ENCODE data around the gene TMEM37.

Gene TMEM37

DNA sequence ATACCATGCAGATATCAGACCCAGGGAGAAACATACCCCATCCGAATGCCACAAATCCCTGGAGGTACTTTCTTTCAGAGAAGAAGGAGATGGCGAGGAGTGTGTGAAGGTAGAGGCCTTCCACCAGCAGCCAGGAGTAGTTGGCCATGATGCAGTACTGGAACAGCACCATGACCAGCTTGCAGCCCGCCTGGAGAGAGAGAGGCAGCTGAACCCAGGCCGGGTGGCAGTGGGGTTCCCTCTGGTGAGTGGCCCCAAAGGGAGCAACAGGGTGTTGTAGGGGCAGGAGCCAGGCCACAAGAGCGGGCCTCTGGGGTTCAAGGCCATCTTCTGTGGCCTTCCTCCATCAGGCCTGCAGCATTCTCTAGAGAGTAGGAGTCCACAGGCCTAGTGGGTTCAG lies 30.2 kb downstream of the TMEM37 start:
- FAIRE-seq = no peak

DNA sequence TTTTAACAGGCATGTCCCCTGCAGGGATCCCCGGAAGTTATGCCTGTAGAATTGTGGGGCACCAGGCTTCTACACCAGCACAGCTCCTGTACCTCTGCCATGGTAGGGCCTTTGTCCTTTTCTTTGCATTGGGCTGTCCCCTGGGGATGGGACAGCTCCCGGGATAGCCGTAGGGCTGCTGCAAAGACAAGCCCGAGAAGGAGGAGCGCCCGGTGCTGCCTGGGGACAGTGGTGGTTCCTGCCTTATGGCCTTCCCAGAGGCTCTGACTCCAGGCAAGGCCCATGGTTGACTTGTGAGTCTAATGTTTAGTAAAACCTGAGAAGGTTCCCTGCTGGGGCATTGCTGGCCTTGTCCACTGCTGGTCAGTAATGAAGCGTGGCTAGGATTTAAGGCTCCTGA lies 30.9 kb downstream of the TMEM37 start:
- no peak for FAIRE-seq

DNA sequence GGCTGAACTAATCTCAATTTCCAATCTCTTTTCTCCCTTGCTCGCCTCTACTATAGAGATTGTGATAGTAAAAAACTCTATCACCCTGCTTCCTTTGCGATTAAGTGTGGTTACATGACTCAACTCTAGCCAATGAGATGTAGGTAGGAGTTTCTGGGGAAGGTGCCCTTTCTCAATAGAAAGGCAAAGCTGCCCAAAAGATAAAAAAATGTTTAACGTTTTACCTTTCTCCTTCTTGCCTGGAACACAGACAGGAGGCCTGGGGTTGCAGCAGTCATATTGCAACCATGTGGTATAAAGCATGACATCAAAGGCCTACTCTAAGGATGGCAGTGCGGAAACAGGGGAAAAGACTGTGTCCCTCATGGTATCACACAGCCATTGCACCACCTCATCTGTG lies 31.5 kb downstream of the TMEM37 start:
- FAIRE-seq = no peak

DNA sequence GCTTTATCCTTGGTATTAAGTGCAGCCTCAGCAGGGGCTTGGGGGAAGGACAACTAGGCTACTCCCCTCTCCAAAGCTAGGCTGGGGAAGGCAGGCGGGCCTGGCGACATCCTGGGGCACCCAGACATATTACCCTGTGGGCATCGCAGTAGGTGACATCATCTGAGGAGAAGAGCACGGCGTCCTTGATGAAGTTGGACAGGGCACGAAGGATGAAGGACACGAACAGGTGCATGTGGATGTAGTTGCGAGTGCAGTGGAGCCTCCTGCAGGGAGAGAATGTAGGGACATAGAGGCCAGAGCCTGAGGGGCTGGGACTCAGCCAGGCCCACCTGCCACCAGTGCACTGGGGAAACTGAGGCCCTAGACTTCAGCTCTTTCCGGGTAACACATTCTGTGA lies 32.3 kb downstream of the TMEM37 start:
- FAIRE-seq = no peak

DNA sequence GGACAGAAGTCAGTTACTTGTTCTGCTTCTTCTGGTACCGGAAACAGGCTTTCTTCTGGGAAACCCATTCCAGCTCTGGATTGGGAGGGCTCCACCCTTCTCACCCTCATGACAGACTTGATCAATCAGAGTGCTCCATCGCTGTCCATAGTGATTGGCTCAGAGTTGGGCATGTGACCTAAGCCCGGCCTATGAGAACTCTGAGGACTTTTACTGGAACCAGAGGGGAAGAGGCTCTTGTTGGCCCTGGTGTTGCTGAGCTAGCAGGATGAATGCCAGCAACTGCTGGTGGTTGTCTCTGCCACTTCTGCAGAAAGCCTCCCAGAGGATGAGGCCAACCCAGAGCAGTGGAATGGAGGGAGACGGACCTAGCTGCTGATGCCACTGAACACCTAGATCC lies 33.3 kb downstream of the TMEM37 start:
- FAIRE-seq = no peak

DNA sequence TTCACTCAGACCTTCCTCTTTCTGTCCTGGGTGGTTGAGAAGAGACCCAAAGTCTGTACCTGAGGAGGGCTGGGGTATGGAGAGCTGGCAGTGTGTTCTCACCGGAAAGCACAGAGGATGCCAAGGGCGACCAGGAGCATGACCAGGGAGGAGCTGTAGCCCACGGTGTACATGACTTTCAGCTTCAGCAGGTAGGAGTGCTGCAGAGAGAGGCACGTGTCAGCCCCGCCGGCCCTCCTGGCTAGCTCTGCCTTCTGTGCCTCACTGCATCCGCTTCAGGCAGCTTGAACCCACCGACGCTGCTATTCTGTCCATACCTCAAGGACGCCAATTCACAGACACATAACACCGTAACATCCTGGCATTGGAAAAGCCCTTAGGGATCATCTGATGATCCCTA lies 34.0 kb downstream of the TMEM37 start:
- FAIRE-seq = no peak

DNA sequence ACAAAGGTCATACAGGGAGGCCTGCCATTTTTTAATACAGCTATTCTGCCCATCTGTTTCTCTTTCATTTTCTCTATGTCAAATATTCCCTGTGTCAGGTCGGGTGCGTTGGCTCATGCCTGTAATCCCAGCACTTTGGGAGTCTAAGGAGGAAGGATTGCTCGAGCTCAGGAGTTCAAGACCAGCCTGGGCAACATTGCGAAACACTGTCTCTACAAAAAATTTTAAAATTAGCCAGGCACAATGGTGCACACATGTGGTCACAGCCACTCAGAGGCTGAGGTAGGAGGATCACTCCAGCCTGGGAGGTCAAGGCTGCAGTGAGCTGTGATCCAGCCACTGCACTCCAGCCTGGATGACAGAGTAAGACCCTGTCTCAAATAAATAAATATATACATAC lies 34.7 kb downstream of the TMEM37 start:
- FAIRE-seq = no peak

DNA sequence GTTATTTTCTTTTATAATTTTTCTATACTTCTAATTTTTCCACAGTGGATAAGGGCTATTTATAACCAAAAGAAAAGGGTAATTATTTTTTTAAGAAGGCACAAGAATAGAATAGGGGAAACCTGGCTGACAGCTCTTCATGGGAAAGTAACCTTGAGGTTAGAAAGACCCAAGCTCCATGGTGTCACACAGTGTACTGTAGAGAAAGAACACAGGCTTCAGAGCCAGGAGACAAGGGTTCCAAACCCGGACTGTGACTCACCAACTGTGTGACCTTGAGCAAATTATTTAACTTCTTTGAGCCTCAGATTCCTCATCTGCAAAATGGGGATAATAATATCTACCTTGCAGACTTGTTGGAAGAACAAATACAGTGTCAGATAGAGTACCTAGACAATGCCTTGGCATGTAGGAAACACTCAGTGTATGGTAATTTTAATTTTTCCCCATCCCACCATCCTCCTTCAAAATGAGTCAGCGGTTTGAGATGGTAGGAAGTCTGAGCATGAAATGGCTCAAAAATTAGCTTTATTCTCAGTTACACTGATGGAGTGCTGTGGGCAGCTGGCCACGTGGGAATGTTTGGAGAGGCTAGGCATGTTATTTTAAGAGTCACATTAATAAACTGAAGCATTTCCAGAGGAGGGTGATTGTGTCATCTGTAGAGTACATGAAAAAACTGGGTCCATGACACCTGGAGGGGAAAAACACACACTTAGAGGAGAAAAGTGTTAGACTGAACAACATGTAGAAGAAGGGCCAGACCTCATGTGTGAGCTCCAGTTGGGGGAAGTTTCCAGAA lies 36.7 kb downstream of the TMEM37 start:
- no peak for FAIRE-seq

DNA sequence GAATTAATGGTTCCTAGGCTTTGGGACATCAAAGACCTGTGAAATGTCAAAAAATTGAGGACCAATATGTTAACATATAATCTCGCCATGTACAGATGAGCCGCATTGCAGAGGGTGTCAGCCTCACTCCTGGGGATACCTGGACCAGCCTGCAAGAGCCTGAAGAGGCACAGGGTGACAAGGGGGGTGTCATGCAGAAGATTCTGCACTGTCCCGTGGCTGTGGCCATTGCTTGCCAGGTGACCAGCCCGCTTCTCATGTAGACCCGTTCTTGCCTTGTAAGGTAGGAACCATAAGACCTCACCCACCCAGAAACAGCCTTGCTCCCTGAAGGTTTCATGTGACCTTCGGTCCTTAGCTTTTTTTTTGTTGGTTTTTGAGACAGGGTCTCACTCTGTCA lies 37.5 kb downstream of the TMEM37 start:
- FAIRE-seq = no peak

DNA sequence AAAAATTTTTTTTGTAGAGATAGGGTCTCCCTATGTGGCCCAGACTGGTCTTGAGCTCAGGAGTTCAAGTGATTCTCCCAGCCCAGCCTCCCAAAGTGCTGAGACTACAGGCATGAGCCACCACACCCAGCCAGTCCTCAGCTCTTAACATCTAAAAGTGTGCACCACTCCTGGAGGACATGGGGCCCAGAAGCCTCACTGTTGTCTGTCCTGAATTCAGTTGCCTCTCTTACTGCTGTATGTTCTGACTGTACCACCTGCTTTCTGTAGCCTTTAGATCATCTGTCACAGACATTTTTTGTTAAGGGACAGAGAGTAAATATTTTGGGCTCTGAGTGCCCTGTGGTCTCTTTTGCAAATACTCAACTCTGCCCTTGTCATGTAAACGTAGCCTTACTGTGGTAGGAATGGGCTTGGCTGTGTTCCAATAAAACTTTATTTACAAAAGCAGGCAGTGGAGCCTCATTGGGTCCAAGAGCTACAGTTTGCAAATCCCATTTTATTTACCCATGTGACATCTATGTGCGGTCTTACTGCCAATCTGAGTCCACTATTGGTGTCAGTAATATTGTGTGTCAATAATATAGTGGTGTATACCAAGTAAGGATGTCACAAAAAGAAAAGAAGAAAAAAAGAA lies 38.1 kb downstream of the TMEM37 start:
- no peak for FAIRE-seq

DNA sequence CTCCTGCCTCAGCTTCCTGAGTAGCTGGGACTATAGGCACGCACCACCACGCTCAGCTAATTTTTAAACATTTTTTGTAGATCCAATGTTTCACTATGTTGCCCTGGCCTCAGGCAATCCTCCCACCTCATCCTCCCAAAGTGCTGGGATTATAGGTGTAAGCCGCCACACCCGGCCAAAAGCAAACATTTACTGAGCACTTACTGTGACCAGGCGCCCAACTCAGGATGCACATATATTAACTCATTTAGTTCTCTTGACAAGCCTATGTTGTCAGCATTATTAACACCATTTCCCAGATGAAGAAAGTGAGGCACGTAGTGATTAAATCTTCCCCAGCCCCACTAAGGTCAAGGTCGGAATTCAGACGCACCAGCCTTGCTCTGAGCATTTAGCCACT lies 41.1 kb downstream of the TMEM37 start:
- FAIRE-seq = no peak

DNA sequence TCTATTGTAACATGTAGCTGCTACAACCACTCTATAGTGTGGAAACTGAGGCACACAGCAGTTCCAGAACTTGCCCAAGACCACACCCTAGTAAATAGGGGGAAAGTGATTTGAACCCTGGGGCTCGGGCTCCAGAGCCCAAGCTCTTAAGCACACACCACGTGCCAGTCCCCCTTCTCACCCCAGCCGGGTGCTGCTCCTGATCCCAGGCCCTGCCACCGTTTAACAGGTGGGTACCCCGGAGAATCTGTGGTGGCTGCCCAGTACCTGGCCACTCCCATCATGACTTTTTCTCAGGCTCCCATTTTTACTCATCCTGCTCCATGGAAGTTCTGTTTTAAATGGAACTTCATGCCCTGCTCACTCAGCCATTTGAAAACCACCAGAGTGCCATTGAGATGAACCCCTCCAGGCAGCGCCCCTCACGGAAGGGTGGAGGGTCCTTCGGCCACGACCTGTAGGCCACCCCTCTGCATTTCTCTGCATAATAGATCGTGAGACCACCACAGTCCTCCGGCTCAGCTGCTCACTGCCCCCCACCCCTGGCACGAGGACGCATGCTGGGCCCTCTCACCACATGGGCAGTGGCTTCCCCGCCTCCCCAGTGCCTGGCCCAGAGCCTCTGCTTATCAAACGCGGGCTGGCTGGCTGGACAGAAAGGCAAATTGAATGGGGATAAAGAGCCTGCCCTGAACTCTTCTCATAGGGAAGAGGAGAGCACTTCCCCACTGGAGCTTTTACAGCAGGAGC lies 42.1 kb downstream of the TMEM37 start:
- no peak for FAIRE-seq

DNA sequence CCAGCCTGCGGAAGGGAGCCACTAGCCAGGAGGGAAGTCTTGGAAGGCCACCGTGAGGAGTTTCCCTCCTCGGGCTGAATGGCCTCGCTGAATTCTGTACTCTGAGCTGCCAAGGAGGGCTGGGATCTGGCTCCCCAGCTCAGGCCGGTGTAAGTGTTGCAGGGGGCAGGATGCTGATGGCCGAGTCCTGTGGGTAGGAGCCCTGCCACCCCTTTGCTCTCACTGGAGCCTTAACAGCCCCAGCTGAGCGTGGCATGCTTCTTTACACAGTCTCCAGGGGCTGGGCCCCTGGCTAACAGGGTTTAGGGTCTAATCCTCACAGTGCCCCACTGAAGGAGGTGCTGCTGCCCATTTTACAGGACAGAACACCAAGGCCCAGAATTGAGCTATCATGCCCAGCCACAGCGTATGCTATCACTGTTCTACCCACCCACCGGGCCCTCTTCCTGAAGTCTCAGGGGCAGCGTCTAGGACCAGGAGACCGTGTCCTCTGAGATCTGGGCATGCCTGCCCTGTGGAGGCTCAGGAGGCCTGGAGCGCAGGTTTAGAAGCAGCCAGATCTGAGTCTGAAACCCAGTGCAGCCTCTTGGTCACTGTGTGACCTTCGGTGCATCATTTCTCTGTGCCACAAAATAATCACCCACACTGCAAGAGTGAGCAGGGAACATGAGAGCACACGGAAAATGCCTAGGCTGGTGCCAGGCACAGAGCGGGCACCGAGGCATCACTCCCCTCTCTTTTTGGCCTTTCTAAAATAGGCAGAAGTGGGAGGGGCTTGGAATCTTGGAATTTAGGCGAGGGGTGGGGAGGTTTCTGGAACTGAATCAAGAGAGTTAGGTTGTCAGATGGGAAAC lies 42.9 kb downstream of the TMEM37 start:
- no peak for FAIRE-seq

DNA sequence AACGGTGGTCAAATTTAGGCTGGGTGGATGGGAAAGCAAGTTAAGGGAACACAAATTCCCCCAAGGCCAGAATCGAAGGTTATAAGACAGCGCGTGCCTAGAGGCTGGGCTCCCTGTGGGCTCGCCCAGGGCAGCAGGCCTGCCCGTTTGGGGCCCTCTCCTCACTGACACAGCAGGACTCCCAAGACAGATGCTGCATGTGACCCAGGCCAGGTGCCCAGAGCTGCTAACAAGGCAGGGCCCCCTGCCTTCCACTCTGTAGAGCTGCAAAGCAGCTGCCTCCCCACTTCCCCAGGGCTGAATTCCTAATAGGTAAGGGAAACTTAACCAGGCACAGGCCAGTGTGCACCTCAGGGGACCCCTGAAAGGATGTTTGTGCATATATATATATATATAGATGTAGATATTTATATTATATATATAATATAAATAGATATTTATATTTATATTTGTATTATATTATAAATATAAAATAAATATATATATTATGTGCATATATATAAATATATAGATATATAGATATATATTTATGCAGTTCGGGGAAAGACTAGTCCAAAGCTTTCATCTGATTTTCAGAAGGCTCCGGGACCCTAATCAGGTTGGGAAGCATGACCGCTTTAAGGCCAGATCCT lies 43.7 kb downstream of the TMEM37 start:
- FAIRE-seq = no peak

DNA sequence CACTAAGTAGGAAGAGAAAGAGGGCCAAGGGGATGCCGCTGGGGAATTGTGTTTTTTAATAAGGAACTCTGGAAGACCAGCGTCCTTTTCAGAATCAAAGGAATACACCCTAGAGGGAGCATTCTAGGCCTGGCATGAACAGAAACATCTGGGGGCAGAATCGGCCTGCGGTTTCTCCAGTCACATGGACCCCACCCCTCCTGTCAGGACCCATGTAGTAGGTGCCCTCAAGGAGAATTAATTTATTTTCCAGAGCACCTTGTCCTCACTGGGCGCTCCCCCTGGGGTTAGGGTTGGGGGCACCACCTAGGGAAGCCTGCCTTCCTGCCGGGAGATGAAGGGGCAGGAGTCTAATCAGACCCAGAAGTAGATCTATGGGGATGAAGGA lies 44.2 kb downstream of the TMEM37 start:
- no peak for FAIRE-seq

DNA sequence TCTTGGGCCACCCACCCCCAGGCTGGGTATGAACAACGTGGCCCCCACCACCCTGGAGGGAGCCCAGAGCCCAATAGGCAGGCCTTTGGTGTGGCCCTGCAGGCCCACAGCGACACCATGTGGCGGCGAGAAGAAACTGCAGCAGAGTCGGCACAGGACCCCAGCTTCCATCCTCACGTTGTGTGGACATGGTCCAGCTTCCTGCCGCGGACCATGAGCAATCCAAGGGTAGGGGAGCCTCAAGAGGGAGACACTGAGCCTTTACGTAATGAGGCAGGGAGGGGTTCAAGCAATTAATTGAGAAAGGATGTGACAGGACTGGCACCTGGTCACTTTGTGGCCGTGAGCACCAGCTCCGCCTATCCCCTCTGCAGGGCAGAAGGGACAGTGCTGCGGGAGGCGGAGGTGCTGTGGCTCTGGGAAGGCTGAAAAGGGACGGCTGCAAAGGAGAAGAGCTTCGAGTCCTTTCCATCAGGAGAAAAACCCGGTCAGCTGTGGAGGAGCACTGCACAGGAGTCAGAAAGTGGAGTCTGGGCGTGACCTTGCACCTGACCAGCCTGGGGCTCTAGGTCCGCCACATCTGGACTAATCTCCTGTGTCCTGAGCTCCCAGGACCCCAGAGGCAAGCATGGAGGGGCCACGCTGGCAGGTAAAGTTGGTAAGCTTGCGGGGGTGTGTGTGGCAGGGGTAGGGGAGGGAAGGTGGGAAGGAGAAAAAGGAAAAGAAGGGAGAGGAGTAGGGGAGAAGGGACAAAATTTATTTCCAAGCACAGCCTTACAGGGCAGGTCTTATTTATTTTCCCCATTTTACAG lies 44.9 kb downstream of the TMEM37 start:
- no peak for FAIRE-seq

DNA sequence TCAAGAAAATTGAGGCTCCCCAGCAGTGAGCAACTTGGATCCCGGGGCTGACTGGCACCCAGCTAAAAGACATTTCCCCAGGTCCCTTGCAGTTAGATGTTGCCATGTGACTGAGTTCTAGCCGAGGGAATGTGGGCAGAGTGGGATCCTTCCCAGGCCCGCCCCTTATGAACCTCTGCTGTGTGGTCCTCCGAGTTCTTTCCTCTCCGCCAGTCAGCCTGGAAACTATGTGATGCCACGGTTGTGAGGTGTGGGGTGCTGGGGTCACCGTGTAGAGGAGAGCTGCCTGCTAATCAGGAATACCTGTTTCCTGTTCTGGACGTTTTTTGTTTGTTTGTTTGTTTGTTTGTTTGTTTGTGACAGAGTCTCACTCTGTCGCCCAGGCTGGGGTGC lies 45.5 kb downstream of the TMEM37 start:
- FAIRE-seq = no peak

DNA sequence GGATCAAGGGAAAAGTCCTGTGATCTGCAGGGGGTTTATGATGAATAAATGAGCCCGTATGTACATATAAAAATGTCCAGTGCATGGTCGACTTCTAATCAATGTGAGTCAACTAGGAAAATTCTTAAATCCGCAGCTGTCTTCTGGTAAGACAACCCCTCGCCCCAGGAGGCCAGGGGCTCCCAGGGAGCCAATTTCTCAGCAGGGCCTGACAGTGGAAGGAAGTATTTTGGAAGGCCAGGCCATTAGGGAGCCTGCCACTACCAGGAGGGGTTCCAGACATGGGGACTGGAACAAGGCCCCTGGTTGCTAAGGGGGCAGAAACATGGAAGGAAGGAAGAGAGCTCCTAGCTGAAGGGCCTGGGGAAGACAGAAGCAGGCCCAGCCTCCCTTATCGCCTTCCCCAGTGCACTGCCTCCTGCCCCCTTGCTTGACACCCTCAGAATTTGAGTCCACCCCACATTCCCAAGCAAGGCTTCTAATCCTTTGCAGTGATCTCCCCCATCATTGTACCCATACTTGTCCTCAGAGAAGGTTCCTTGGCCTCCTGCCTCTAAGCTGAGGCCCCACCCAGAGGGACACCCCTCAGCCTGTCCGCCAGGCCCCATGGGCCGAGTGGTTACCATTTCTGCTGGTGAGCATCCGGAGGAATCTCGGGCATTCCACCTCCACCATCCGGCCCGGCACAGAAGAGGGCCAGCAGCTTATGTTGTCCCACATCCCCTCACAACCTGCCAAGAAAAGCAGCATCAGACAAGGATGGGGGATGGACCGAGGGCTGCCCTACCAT lies 46.7 kb downstream of the TMEM37 start:
- no peak for FAIRE-seq

DNA sequence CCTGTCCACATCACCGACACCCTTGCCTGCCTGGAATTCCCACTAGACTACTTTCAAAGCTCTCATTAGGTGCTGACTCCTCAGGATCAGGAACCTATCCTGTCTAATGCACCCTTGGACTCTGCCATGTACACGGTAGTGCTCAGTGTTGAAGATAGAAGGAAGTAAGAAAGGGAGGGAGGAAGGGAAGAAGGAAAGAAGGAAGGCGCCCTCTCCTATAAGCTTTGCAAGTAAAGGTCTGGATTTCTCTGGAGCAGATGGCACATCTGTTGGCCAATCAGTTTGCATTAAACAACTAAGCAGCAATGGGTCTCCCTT lies 47.3 kb downstream of the TMEM37 start:
- no peak for FAIRE-seq

DNA sequence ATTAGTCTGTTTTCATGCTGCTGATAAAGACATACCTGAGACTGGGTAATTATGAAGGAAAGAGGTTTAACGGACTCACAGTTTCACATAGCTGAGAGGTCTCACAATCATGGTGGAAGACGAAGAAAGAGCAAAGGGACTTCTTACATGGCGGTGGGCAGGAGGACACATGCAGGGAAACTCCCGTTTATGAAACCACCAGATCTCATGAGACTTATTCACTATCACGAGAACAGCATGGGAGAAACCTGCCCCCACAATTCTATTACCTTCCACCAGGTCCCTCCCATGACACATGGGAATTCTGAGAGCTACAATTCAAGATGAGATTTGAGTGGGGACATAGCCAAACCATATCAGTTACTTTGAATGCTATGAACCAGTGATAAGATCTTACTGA lies 48.5 kb downstream of the TMEM37 start:
- FAIRE-seq = no peak

DNA sequence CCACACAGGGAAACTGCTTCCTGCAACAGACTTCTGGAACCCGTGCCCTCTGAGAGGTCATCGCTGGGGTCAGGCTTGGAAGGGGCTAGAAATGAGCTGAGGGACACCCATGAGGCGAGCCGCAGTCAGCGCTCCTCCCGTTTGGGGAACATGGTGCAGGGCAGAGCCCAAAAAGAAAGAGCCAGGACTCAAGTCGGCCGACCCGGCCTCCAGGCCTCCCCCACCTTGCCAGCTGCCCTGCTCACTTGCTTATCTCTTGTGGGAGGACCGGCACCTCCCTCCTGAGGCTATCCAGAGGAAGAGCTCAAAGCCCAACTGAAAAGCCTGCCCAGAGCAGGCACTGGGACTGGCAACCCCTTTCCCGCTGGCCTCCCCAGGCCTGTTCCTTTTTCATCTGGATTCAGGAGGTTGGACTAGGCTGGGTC lies 49.1 kb downstream of the TMEM37 start:
- no peak for FAIRE-seq
